Measurements from ENCODE around the gene FUT7. TPM values are rescaled to one million over a fixed set of nuclear protein-coding genes. Genes with fewer than 3 reads are reported as not detected.

Gene FUT7
- total RNA-seq, 1 donor from 2014 or later: not detected

- no peaks in the 10 kb centered on the region for H3K36me3 ChIP-seq
- no peak for TF ChIP-seq CTCF (IDR thresholded peaks at IDR 0.05; ENCODE audit: borderline replicate concordance)
- intact Hi-C loops (cut with micrococcal nuclease): no loop called here
- H3K27me3 ChIP-seq (ENCODE audit: low read depth): no peaks in the 10 kb centered on the region
- DNase-seq: no peak
- no peaks in the 10 kb centered on the region for H3K9me3 ChIP-seq (replicated peaks)
- H3K4me3 ChIP-seq: no peak overlapping the region
- H3K4me1 ChIP-seq: peaks cover 47% of the 10 kb centered on the region
- H3K27ac ChIP-seq (replicated peaks): no peak overlapping the region
Observed at GRCh38 chr9:137030538-137031527, 1.1 kb downstream of the FUT7 start.

- no peaks in the 10 kb centered on the region for H3K36me3 ChIP-seq
- H3K27ac ChIP-seq (replicated peaks): no peak overlapping the region
- peaks cover 39% of the 10 kb centered on the region for H3K4me1 ChIP-seq
- no peak for DNase-seq
- TF ChIP-seq CTCF (IDR thresholded peaks at IDR 0.05; ENCODE audit: borderline replicate concordance): no peak
- no peak overlapping the region for H3K4me3 ChIP-seq
- intact Hi-C loops (cut with micrococcal nuclease): no loop called here
- H3K27me3 ChIP-seq (ENCODE audit: low read depth): no peaks in the 10 kb centered on the region
- H3K9me3 ChIP-seq (replicated peaks): no peaks in the 10 kb centered on the region
Observed at GRCh38 chr9:137030006-137030405, 1.9 kb downstream of the FUT7 start.

GRCh38 chr9:137029058-137029936 lies 2.6 kb downstream of the FUT7 start:
- intact Hi-C loops (cut with micrococcal nuclease): no loop called here
- Histone ChIP-seq H3K27ac (replicated peaks) (peak overlapping the region; percentile 0), H3K4me1 (peaks cover 32% of the 10 kb centered on the region), H3K27me3 (ENCODE audit: low read depth) (no peaks in the 10 kb centered on the region), H3K36me3 (no peaks in the 10 kb centered on the region), H3K9me3 (replicated peaks) (no peaks in the 10 kb centered on the region), H3K4me3 (peak overlapping the region; percentile 77)
- peak; percentile 90 for TF ChIP-seq CTCF (IDR thresholded peaks at IDR 0.05; ENCODE audit: borderline replicate concordance)
- DNase-seq: peak; percentile 86

- H3K36me3 ChIP-seq: no peaks in the 10 kb centered on the region
- intact Hi-C loops (cut with micrococcal nuclease): no loop called here
- TF ChIP-seq CTCF (IDR thresholded peaks at IDR 0.05; ENCODE audit: borderline replicate concordance): no peak
- peaks cover 31% of the 10 kb centered on the region for H3K4me1 ChIP-seq
- H3K27ac ChIP-seq (replicated peaks): peak overlapping the region; percentile 66
- peak; percentile 77 for DNase-seq
- H3K4me3 ChIP-seq: peak overlapping the region; percentile 77
- no peaks in the 10 kb centered on the region for H3K27me3 ChIP-seq (ENCODE audit: low read depth)
- H3K9me3 ChIP-seq (replicated peaks): no peaks in the 10 kb centered on the region
Observed at GRCh38 chr9:137028263-137029057, 3.4 kb downstream of the FUT7 start.
